GM18511 (cell line): ENCODE data around the gene CCDC157.

Experiments
- ATAC-seq: cut with Tn5 transposase; IDR thresholded peaks from one replicate; pipeline ENCODE4 v1.9.1; 2021; ENCODE audit warnings: mild to moderate bottlenecking, moderate library complexity; ENCODE audit not compliant: unreplicated experiment

CCDC157 gene

DNA sequence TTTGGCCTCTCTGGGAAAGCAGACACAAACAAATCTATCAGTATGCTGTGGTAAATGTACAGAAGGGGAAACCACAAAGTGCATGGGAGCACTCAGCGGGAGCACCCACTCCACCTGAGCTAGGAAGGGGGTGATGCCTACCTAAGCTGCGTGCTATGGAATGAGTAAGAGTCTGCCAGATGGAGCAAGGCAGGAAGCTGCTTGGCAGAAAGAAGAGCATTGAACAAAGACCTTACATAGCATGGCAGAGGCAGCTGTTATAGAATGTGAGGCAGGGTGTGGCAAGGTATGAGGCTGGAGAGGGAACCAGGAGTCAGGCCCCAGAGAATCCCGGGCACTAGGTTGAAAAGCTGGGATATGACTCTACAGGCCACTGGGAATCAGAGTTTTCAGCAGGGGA lies 55.0 kb downstream of the CCDC157 start:
- ATAC-seq, result no peak

DNA sequence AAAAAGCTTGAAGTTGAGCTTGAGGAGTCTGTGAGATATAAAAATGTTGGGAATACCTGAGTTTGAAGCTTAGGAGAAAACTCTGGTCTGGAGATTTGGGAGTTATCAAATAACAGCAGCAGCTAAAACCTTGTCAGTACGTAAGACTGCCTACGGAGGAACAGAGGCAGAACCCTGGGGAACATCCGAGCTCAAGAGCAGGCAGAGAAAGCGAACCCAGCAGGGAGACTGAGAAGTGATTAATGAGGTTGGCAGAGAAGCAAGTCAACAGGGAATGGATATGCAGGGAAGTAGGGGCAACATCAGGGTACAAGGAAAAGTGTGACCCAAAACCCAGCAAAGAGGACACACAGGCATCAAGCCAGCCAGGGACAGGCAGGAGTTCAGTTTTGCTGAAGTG lies 56.2 kb downstream of the CCDC157 start:
- no peak for ATAC-seq

DNA sequence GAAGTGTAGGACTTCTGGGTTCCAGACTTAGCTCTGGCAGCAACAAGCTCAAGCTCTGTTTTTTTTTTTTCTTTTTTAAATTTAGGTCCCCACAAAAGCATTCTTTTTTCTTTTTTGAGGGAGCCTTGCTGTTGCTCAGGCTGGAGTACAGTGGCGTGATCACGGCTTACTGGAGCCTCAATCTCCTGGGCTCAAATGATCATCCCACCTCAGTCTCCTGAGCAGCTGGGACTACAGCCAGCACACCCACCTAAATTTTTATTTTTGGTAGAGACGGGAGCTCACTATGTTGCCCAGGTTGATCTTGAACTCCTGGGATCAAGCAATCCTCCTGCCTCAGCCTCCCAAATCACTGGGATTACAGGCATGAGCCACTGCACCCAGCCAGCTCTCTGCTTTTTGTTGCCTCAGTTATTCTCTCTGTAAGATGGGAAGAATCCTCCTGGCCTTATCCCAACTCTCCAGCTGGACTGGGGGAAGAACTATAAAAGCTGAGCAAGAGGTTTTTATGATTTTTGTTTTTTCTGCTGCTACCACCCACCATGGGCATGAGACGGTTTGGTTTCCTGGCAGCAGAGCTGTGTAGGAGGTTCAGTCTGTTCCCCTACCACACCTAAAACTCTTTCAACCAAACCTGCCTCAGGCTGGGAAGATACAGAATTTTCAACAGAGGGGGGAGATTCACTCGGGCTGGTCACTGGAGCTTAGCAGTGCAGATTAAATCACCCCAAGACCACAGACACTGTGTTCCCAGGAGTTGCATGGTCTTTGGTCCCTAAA lies 57.1 kb downstream of the CCDC157 start:
- ATAC-seq, result no peak

DNA sequence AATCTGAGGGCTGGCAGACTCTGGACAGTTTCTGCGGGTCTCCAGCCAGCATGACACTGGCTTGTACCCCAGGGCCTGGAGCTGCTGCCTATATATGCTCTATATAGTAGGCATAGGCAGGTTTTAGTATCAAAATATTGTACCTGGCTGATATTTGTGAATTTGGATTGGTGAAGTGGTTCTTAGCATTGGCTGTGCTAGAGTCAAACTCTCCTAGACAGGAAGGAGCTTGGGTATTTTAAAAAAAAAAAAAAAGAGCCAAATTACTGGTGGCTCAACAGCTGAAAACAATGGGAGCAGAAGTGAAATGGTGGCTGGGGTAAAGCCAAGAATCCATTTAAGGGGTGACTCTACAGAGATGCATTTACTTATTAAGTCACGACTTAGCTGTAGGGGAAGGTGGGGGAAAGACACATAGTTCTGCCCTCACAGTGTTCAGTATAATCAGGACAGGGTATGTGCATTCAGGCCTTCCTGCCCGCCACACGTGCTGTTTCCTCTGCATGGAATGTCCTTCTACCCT lies 57.8 kb downstream of the CCDC157 start:
- ATAC-seq, result no peak

DNA sequence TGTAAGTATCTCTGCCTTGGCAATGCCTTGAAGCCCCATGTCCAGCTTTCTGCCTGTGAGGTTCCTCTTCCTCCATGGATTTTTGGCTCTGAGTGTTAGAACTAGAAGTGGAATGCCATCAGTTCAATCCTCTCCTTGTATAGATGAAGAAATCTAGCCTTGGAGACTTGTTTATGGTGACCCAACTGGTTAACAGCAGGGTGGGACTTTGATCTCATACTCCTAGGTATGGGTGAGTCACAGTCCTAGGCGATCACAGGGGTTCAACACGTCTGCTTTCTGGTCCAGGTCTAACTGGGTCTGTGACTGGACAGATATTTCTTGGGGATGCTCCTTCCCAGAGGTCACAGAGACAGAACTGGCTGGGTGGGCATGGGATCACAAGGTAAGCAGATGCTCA lies 59.6 kb downstream of the CCDC157 start:
- ATAC-seq, result no peak

DNA sequence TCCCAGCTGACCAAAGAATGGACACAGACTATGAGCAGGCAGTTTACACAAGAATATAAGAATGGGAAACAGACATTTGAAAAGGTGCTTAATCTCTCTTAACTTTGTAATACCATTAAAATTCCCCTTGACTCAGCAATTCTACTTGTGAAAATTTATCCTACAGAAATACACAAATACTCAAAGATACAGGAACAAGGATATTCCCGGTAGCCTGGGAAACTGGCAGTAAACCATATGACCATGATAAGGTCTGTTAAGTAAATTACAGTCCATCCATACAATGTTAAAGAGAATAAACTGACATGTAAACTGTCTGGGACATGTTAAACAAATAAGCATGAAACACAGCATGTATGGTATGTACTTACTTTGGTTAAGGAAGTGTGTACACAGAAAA lies 60.0 kb downstream of the CCDC157 start:
- no peak for ATAC-seq

DNA sequence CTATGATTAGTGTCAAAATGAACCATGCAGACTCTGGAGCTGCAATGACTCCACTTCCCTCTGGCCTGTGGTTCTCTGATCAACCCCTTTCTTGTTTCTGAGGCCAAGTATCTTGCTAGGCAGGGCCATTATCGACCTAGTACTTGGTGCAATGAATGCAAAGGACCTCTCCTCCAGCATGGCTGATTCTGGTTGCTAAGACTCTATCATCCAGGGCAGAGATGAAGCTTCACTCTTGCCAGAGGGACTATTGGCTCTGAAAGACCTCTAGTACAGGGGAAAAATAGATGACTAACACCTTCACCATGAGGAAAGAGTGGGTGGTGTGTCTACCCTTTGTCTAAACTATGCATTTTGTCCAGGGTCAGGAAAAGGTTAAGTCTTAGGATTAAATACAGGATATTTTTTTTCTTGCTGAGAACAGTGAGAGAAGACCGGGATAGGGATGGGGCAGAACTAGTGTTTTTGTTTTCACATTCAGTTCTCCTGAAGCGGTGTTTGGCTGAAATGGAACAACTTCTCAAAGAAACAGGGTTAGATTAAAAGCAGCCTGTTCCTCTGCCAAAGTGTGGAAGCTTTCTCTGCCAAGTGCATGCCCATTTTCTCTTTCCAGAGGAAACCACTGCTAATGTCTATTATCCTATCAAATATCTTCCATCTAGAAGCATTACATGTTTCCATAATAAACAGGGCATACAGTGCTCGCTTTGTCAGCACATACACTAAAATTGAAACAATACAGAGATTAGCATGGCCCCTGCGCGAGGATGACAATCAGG lies 63.7 kb downstream of the CCDC157 start:
- ATAC-seq, result no peak

DNA sequence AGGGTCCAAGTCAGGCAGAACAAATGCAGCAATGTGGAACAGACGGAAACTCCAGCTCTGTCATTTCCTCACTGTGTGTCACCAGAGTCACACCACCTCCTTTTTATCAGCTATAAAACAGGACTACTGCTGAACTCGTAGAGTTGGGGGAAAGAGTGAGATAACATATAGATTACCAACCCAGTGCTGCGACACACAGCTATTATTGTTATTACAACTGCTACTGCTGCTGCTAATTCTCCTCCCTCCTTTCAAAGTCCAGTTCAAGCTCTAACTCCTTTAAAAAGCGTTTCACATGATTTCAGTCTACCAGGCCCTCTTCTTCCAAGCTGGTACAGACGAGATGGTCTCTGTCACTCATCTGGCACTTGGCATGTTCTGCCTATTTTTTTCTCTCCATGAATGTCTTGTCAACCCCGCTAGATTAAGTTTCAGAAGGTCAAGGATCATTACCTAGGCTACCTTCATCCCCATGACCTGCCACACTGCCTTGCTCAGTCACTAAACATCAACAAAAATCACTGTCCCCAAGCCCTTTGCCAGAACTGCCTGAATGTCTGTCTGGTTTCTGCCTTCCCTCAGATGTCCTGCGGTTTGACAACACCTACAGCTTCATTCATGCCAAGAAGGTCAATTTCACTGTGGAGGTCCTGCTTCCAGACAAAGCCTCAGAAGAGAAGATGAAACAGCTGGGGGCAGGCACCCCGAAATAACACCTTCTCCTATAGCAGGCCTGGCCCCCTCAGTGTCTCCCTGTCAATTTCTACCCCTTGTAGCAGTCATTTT lies 65.1 kb downstream of the CCDC157 start:
- ATAC-seq, result no peak

DNA sequence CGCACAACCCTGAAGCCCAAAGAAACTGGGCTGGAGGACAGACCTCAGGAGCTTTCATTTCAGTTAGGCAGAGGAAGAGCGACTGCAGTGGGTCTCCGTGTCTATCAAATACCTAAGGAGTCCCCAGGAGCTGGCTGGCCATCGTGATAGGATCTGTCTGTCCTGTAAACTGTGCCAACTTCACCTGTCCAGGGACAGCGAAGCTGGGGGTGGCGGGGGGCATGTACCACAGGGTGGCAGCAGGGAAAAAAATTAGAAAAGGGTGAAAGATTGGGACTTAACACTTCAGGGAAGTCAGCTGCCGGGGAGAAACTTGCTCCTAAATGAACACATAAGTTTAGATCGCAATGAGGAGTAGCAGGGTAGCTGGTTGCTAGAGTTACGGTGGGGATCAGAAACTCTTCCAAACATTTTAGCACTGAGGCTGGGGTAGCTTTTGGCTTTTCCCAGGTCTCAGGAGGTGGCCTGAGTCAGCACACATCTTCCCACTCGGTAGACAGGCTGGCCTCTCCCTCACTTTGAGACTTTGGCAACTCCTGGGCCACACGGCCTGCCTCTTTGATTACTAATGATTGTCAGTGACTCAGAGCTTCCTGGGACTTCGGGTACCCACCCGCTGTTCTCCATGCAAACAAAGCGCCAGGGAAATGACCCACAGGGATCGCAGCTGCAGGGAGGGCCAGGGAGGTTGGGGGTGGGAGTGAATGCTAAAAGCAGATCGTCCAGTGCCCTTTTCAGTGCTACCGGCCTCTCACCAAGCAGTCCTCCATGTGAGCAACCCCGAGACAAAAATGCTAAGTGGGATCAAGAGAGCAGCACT lies 65.9 kb downstream of the CCDC157 start:
- no peak for ATAC-seq

DNA sequence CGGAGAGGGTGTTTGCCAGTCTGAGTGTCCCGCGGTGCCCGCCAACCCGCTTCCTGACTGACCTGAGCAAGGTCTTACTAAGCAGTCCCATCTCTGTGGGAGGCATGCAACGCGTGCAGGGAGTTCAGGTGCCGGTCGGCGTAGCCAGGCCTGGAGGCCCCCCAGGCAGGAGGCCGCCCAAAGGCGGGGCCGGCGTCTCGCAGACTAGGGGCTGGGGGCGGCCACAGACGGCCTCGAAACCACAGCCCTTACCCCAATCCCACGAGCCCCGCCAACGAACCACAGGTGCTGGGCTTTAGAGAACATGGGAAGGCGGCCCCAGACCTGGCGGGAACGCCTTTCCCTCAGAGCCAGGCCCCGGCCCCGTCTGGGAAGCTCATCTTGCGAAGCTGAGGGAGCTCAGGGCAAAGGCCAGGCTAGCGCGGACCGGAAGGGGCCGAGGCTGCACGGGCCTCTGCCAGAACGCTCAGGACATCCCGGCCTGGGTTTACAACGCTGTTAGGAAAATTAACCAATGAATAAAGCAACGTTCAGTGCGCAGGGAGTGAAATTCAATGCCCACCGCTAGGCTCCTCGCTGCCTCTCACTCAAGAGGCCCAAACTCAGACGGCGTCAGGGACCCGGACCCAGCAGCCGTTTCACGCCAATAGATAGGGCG lies 66.6 kb downstream of the CCDC157 start:
- peak; percentile 47 for ATAC-seq

DNA sequence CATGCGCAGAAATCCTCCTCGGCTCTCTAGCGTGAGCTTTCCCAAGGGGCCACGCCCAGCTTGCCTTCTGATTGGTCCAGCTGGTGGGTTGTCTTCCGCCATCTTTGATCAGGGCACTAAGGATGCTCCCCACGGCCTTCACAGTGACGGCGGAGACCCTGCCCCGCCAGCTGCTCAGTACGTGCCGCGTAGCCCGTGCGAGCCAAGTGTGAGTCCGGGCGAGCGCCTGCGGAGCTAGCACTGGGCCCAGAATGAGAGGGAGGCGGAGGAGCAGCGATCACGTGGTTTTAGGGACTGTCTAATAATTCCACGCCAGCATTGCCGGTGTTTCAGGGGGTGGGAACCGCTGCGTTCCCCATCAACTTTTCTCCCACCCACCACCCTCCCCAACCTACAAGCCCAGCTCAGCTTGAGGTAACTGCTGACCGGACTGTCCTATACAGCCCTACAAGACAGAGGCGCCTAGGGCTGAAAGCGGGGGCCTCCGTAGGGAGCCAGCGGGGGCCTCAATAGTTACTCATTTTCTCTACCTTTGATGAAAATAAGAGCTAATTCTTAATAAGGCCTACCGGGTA lies 67.2 kb downstream of the CCDC157 start:
- peak; percentile 86 for ATAC-seq

DNA sequence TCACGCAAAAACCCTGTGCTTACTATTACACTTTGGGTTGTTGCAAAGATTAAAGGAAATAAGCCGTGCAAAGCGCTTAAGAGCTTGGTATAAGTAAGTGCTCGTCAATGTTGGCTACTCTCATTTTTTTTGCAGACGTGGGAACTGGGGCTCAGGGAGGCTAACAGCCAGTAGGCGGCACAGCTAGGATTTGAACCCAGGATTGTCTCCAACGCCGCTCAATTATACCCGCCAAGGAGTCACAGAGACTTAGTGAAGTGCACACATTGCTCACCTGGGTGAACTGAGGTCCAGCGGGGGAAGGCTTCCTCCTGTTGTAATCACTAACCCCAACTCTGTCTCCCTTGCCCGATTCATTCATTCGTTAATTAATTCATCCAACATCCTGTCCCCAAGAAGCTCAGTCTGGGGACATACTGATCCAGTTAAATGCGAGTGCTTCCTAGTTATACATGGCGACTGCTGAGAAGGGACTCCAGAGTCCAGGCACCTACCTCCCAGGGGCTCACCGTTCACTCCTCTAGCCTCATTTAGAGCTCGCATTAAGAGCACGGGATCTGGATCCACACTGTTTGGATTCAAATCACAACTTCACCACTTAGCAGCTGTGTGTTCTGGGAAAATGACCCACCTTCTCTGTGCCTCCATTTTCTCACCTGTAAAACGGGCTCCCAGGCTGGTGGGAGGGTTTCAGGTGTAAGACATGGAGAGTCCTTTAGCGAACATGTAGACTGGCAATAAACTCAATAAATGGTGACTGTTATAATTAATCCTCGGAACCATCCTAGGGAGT lies 67.9 kb downstream of the CCDC157 start:
- ATAC-seq, result no peak

DNA sequence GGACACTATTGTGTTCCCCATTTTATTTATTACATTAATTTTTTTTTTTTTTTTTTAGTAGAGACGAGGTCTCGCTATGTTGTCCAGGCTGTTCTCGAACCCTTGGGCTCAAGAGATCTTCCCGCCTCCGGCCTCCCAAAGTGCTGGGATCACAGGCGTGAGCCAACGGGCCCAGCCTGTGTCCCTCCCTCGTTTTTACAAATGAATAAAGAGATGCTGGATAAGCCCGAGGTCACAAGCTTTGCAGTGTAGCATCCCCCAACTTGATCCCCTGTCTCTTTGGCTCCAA lies 68.5 kb downstream of the CCDC157 start:
- no peak for ATAC-seq

DNA sequence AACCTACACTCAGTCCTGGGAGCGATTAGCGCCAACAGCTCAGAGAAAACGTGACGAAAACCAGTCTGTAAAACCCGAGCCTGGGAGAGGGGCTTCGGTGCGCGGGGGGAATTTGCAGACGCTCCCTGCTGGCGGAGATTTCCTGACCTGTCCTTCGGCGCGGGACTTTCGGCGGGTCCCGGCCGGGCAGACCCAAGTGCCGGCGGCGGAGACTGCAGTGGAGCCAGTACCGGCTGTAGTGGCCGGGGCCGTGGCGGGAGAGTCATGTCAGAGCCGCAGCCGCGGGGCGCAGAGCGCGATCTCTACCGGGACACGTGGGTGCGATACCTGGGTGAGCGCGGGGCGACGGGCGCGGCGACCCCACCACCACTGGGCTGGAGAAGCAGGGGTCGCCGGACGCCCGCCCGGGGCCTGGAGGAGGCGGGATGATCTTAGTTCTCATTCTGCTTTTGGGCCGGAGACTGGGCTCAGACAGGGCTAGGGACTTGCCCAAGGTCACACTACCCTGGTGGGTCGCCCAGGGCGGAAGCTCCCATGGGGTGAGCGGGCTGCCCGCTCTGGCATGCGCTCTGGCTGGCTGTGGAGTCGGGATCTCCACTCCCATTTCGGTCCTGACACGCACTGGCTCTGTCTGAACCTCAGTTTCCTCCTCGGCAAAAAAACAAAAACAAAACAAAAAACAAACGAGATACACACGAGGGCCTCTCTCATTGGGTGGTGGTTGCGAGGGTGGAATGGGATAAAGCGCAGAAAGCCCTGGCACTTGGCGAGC lies 69.0 kb downstream of the CCDC157 start, which contains the start of gene MTFP1:
MTFP1 (plus strand) TSS at position 153 of the 772 bp plus-strand sequence; CDS start at position 265, 112 bp downstream.
- ATAC-seq, result no peak
